ENCODE data around the gene SLC38A11.

- no peak for TF ChIP-seq CTCF (IDR thresholded peaks at IDR 0.05 in 2 of 3, conservative IDR thresholded peaks at IDR 0.05 in 1 of 3; ENCODE audit: borderline replicate concordance in 1 of 3, insufficient read depth in 1 of 3, low read depth in 2 of 3, low read length in 2 of 3)
- no peak for TF ChIP-seq SIN3A (IDR thresholded peaks at IDR 0.05; ENCODE audit: low read depth)
- no peak for TF ChIP-seq POLR2A (IDR thresholded peaks at IDR 0.05; ENCODE audit: borderline replicate concordance, extremely low read depth, insufficient read depth, insufficient read length)
- TF ChIP-seq POLR2AphosphoS5 (IDR thresholded peaks at IDR 0.05; ENCODE audit: low read depth, low read length): no peak
- no peak for TF ChIP-seq EZH2phosphoT487 (IDR thresholded peaks at IDR 0.05; ENCODE audit: borderline replicate concordance)
- TF ChIP-seq, protein P1, sequence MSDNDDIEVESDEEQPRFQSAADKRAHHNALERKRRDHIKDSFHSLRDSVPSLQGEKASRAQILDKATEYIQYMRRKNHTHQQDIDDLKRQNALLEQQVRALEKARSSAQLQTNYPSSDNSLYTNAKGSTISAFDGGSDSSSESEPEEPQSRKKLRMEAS (IDR thresholded peaks at IDR 0.05): no peak
- no peak for TF ChIP-seq FOSL1 (IDR thresholded peaks at IDR 0.05; ENCODE audit: low read depth)
- no peak for TF ChIP-seq ZNF274 (IDR thresholded peaks at IDR 0.05; ENCODE audit: low read depth, low read length)
- no peak for TF ChIP-seq TCF7L2 (IDR thresholded peaks at IDR 0.05; ENCODE audit: borderline replicate concordance, extremely low read depth, insufficient read depth, insufficient read length)
- no peak for TF ChIP-seq SP1 (IDR thresholded peaks at IDR 0.05; ENCODE audit: low read depth)
- no peak for TF ChIP-seq EZH2 (IDR thresholded peaks at IDR 0.05)
Measured at GRCh38 chr2:164967781-164968228, 12.5 kb upstream of the SLC38A11 start.

All from HCT116 (cell line).